ENCODE results near the gene ACSF2.
"Not testable (repeated sequence)": the region's sequence is repeated elsewhere in the genome, so short reads cannot be mapped to it uniquely, and the experiment has no call there.

DNA sequence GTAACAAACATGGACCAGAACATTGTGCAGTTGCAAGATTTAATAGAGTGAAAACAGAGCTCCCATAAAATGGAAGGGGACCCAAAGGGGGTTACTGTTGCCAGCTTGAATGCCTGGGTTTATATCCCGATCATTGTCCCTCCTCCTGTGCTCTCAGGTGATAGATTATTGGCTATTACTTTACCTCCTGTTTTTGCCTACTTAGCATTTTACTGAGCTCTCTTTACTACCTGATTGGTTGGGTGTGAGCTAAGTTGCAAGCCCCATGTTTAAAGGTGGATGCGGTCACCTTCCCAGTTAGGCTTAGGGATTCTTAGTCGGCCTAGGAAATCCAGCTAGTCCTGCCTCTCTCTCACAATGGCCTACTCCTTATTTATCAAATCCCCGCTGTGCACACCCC lies 20.7 kb upstream of the ACSF2 start:
- not testable (repeated sequence) for TF ChIP-seq POLR2AphosphoS5, POU2F2 (IDR thresholded peaks at IDR 0.05; ENCODE audit: low read depth, low read length)

Measured in GM12891 (cell line).